ENCODE measurements around the gene ASZ1.
"Not testable (repeated sequence)": the region's sequence is repeated elsewhere in the genome, so short reads cannot be mapped to it uniquely, and the experiment has no call there.

The ASZ1 gene

GRCh38 chr7:117427258-117427701, at the start of gene ASZ1:
Gene ASZ1, minus strand, starts transcription at chr7:117427493. Its CDS starts 33 bp downstream, at chr7:117427460.
- DNase-seq, result no peak

GRCh38 chr7:117476557-117477215, 49.4 kb upstream of the ASZ1 start:
- no peak for DNase-seq

- DNase-seq, result no peak
These were observed 45.0 kb upstream of the ASZ1 start for GRCh38 chr7:117472335-117472734.

DNA sequence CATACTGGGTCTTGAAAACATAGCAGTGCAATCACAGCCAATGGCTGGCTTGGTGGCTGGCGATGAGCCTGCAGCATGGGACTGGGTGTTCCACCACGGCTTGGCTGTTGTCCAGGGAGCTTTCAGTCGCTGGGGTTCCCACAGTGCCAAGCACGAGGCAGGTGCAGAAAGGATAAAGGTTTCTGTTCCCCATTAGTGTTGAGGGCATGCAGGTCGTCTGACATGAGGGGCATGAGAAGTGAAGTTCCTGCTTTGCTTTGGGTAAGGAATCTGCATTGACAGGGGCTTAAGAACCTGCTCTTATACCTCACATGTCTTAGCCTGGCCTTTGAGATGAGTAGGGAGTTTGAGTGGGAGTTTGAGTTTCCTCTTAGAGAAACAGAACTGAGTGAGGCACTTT, 43.5 kb upstream of the ASZ1 start:
- no peak for DNase-seq

- no peak for DNase-seq
These were observed 40.9 kb upstream of the ASZ1 start for GRCh38 chr7:117468174-117468573.

- not testable (repeated sequence) for DNase-seq
These were observed 33.5 kb upstream of the ASZ1 start for GRCh38 chr7:117460815-117461214.

DNA sequence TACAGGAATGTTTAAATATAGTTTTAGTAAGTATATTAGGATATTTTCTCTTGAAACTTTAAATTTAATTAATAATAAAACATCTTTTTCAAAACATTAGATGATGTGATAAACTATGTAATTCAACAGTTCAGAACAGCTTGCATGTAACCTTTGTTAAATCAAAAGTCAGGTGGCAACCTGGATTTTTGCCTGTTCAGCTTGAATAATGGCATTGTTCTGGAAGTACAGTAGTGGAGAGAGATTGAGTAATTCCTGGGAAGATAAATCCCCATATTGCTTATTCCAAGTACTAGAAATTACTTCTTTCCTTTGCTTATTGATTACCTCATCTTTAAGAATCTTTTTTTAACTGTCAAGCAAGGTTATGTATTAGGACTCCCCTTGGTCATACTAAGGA, 32.4 kb upstream of the ASZ1 start:
- DNase-seq, result no peak

DNA sequence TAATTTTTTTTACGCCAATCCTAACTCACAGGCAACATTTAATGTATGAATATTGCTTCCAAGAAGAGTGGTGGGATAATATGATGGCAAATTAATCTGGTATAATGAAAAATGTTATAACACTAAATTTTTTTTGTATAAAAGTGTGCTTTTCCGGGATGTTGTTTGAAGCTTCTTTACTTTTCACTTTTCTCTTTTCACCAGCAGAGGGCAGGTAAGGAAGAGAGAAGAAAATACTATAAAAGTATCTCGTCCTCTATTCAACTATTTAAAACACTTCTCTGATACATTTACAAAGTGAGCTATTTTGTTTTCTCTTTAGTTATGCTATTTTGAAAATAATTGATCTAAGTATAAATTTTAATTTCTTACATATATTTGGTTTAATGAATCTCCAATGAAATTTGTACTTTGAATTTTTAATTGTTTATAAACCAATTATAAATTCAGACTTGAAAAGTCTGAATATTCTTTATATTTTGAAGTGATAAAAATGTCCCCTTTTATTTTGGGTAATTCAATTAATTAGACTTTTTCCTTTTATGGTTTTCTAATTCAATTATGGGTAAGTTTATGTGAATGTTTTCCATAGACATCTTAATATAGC, 31.8 kb upstream of the ASZ1 start:
- DNase-seq, result no peak

DNA sequence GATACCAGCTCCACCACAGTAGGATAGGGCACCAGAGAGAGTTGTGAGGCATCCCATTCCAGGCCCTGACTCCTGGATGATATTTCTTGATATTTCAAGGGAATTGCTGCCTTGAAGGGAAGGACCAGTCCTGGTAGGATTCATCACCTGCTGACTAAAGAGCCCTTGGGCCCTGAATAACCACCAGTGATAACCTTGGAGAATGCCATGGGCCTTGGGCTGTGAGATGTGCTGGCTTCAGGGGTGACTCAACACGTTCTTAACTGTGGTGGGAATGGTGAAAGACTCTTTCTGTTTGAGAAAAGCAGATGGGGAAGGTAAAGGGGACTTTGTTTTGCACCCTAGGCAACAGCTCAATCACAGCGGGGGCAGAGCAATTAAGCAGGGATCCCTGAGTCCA, 21.4 kb upstream of the ASZ1 start:
- DNase-seq, result no peak

DNA sequence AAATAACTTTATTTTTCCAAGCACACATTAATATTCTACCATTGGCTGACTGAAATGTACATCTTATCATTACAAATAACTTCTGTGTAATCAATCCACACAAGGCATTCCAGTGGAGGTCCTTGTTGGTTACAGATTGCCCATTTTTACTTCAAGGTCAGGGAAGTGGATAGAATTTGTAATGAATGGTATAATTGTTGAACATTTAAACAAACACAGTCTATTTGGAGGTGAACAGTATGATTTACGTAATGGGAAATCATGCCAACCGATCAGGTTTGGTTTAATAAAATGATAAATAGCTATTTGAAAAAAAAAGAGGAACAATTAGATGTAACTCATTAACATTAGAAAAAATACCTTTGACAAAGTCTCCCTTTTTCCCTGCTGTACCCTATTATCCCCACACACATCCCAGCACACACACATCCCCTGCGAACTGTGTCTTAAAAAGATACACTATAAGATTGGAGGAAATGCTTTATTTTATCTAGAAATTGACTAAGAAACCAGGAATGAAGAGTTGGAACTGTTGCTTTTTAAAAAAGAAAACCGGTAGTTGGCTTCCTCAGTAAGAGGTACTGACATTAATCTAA, 19.0 kb upstream of the ASZ1 start:
- DNase-seq, result no peak

GRCh38 chr7:117445206-117445605, 17.9 kb upstream of the ASZ1 start:
- DNase-seq, result no peak

DNA sequence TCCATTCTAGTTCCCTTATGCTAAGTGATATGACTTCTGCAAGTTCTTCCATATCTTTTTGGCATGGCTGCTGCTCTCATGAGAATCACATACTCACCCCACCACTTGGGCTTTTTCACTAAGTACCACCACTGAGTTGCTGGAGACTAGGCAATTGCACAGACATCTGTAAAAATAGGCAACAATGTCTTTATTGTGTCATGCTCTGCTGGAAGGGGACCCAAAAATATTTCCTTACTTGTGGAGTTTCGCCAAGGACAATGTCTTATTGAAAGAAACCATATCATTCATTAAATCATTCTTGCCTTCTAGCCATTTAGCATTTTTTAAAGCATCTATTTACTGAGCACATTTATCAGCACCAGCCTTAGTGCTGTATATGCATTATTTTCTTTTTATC, 17.4 kb upstream of the ASZ1 start:
- DNase-seq, result no peak

GRCh38 chr7:117435475-117436043, 8.3 kb upstream of the ASZ1 start:
- no peak for DNase-seq

GRCh38 chr7:117424090-117424829, 3.0 kb downstream of the ASZ1 start:
- no peak for DNase-seq

- DNase-seq, result not testable (repeated sequence)
These were observed 12.7 kb downstream of the ASZ1 start for GRCh38 chr7:117414591-117414990.

- no peak for DNase-seq
These were observed 14.2 kb downstream of the ASZ1 start for GRCh38 chr7:117412946-117413559.

GRCh38 chr7:117412390-117412789, 14.9 kb downstream of the ASZ1 start:
- no peak for DNase-seq

DNA sequence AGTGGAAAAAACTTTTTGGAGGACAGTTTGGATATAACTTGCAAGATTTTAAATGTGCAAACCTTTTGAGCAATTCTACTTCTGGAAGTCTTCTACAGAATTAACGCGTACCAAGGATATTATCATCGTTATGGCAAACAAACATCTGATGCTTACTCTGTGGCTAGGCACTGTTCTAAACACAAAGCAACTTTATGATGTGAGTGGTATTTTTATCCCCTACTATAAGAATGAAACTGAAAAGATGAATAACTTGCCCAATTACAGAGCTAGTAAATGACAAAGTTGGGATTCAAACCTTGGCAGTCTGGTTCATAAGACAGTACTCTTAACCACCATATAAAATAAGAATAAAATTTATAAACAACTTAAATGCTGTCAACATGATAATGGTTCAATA, 15.8 kb downstream of the ASZ1 start:
- DNase-seq, result no peak

DNA sequence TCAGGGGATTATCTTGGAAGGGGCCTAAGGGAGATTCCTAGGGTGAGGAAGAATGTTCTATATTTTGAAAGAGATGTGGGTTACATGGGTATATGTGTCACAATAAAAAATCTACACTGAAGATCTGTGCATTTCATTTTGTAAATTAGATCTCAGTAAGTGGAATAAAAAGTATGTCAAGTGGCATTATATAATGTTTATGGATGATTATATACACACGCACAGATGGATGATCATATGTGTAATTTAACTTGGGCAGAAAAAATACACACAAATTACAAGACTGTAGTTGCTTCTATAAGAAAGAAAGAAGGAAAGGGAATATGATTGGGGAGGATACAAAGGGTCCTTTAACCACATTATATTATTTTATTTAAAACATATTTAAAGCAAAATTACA, 18.5 kb downstream of the ASZ1 start:
- no peak for DNase-seq

GRCh38 chr7:117405519-117405918, 21.8 kb downstream of the ASZ1 start:
- DNase-seq, result no peak

DNA sequence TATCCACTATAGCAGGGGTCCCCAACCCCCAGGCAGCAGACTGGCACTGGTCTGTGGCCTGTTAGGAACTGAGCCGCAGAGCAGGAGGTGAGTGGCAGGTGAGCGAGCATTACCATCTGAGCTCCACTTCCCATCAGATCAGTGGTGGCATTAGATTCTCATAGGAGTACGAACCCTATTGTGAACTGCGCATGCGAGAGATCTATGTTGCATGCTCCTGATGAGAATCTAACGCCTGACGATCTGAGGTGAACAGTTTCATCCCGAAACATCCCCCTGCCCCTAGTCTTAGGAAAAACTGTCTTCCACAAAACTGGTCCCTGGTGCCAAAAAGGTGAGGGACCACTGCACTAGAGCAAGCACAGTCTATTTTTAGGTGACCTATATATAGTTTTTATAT, 23.6 kb downstream of the ASZ1 start:
- no peak for DNase-seq

GRCh38 chr7:117402109-117402508, 25.2 kb downstream of the ASZ1 start:
- DNase-seq, result no peak
